Measurements from ENCODE around the gene HSPB7.

- TF ChIP-seq CTCF (IDR thresholded peaks at IDR 0.05 in 8 of 11, conservative IDR thresholded peaks at IDR 0.05 in 3 of 11): no peak
- TF ChIP-seq POLR2A (IDR thresholded peaks at IDR 0.05): no peak
Observed at GRCh38 chr1:16041200-16041599, 23.4 kb upstream of the HSPB7 start.

All from spleen (tissue), 7 donors.